ENCODE results near the gene TRIM17. TPM values are rescaled to one million over a fixed set of nuclear protein-coding genes. Genes with fewer than 3 reads are reported as not detected.

The TRIM17 gene
- total RNA-seq, 2 donors from 2014 or later, result 0.56 TPM; not detected in 1

DNA sequence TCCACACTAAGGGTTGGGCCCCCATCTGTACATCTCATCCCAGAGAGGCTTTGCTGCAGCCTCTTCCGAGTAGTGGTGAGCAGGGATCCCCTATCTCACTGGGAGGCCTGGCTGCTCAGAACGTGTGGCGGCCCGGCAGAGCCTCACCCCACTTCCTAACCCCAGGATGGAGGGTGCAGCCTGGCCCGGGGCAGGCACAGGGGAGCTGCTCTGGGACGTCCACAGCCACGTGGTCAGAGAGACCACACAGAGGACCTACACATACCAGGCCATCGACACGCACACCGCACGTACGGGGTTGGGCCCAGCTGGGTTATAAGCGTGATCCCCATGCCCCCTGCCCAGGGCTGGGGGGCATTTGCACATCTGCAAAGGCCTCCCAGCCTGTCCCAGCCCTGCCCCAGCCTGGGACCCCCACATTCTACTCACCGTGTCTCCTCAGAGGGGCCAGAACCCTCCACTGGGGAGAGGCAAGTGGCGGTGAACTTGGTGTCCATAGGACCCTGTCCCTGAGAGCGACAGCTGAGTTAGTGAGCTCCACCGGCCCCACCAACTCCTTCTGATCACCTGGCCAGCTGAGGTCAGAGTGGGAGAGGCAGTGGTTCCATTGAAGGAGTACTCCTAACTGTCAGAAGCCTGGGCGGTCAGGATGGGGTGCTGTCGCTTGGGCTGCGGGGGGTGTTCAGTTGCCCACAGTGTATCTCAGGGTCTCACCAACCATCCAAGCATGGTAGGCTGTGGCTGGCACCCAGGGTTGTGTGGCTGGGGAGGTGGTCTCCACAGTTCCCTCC lies 51.2 kb downstream of the TRIM17 start:
- Histone ChIP-seq H3K9me3 (no peaks in the 10 kb centered on the region), H3K27me3 (replicated peaks; ENCODE audit: insufficient read depth) (no peaks in the 10 kb centered on the region)
- no peak for DNase-seq (ENCODE audit: low spot score)

DNA sequence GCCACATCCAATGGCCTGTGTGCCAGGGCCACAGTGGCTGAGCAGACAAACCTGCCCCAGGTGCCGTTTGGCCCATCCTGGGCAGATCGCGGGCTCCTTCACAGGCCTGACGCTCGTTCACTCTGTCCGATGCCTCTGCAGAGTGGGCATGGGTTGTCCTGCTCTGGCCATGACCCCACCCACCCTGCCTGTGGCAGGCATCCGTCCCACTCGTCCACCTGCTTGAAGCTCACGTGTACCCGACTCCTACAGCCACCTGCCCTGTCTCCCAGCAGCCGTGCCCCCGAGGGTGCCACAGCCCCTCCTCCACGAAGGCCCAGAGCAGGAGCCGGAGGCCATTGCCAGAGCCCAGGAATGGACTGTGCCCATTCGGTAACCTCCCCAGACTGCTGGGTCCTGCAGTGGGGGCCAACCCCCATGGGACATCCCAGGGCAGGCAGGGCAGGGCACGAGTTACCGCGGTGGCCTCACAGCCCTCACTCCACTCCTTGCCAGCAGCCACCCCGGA lies 51.9 kb downstream of the TRIM17 start:
- H3K9me3 ChIP-seq, result no peaks in the 10 kb centered on the region
- no peaks in the 10 kb centered on the region for H3K27me3 ChIP-seq (replicated peaks; ENCODE audit: insufficient read depth)
- H3K4me1 ChIP-seq (ENCODE audit: control insufficient read depth in 1 of 2, low read depth in 2 of 2), result no peaks in the 10 kb centered on the region
- H3K27ac ChIP-seq, result no peak overlapping the region
- no peak overlapping the region for H3K4me3 ChIP-seq
- ATAC-seq (ENCODE audit: insufficient number of reproducible peaks, low FRiP score, low read depth), result no peak
- TF ChIP-seq CTCF (IDR thresholded peaks at IDR 0.05), result no peak
- DNase-seq (ENCODE audit: low spot score), result no peak
- no peaks in the 10 kb centered on the region for H3K36me3 ChIP-seq

More for the DNA sequence above, 51.2 kb downstream of the TRIM17 start:
- Histone ChIP-seq H3K4me3 (no peak overlapping the region), H3K27ac (no peak overlapping the region), H3K4me1 (ENCODE audit: control insufficient read depth in 1 of 2, low read depth in 2 of 2) (no peaks in the 10 kb centered on the region), H3K36me3 (no peaks in the 10 kb centered on the region)
- ATAC-seq (ENCODE audit: insufficient number of reproducible peaks, low FRiP score, low read depth), result no peak
- TF ChIP-seq CTCF (IDR thresholded peaks at IDR 0.05), result no peak

- no peak for ATAC-seq (ENCODE audit: insufficient number of reproducible peaks, low FRiP score, low read depth)
- H3K27me3 ChIP-seq (replicated peaks; ENCODE audit: insufficient read depth), result no peaks in the 10 kb centered on the region
These were observed 52.5 kb downstream of the TRIM17 start for GRCh38 chr1:228364068-228364705.

GRCh38 chr1:228363686-228364067 lies 53.0 kb downstream of the TRIM17 start:
- H3K4me3 ChIP-seq, result no peak overlapping the region
- DNase-seq (ENCODE audit: low spot score) (no peak), ATAC-seq (ENCODE audit: insufficient number of reproducible peaks, low FRiP score, low read depth) (no peak)
- H3K36me3 ChIP-seq, result no peaks in the 10 kb centered on the region
- no peaks in the 10 kb centered on the region for H3K9me3 ChIP-seq
- no peak overlapping the region for H3K27ac ChIP-seq
- H3K4me1 ChIP-seq (ENCODE audit: control insufficient read depth in 1 of 2, low read depth in 2 of 2), result no peaks in the 10 kb centered on the region
- TF ChIP-seq CTCF (IDR thresholded peaks at IDR 0.05), result no peak
- no peaks in the 10 kb centered on the region for H3K27me3 ChIP-seq (replicated peaks; ENCODE audit: insufficient read depth)

More at GRCh38 chr1:228364068-228364705, 52.5 kb downstream of the TRIM17 start:
- no peaks in the 10 kb centered on the region for H3K9me3 ChIP-seq
- H3K4me3 ChIP-seq, result no peak overlapping the region
- H3K36me3 ChIP-seq, result no peaks in the 10 kb centered on the region
- no peak overlapping the region for H3K27ac ChIP-seq
- DNase-seq (ENCODE audit: low spot score), result no peak
- no peak for TF ChIP-seq CTCF (IDR thresholded peaks at IDR 0.05)
- H3K4me1 ChIP-seq (ENCODE audit: control insufficient read depth in 1 of 2, low read depth in 2 of 2), result no peaks in the 10 kb centered on the region

DNA sequence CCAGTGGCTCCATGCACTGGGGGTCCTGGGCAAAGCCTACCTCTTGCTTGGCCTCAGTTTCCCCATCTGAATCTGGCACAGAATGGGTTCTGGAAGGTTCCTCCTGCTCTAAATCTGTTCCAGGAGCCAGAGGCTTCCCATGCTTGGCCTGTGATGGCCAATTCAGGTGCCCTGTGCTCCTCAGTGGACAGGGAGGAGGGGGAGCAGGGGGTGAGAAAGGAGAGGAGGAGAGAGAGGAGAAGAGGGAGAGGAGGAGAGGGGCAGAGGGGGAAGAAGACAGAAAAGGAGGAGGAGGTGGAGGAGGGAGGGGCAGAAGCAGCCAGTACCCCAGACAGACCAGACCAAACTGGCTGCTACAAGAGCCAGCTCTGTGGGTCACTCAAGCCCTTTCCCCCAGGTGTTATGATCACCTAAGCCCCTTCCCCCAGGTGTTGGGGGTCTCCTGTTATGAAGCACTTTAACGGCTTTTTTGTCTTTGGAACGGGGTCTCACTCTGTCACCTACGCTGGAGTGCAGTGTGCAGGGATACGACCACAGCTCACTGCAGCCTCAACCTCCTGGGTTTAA lies 53.7 kb downstream of the TRIM17 start:
- no peak overlapping the region for H3K27ac ChIP-seq
- H3K4me3 ChIP-seq, result no peak overlapping the region
- TF ChIP-seq CTCF (IDR thresholded peaks at IDR 0.05), result no peak
- no peaks in the 10 kb centered on the region for H3K4me1 ChIP-seq (ENCODE audit: control insufficient read depth in 1 of 2, low read depth in 2 of 2)
- H3K36me3 ChIP-seq, result no peaks in the 10 kb centered on the region
- DNase-seq (ENCODE audit: low spot score) (no peak), ATAC-seq (ENCODE audit: insufficient number of reproducible peaks, low FRiP score, low read depth) (no peak)
- H3K9me3 ChIP-seq, result no peaks in the 10 kb centered on the region
- H3K27me3 ChIP-seq (replicated peaks; ENCODE audit: insufficient read depth), result no peaks in the 10 kb centered on the region
